Measurements from ENCODE around the gene ULK1. TPM values are rescaled to one million over a fixed set of nuclear protein-coding genes. Genes with fewer than 3 reads are reported as not detected.

Gene ULK1
- total and polyA plus RNA-seq, 8 donors, result 23.3 to 106 (median 54.2) TPM

DNA sequence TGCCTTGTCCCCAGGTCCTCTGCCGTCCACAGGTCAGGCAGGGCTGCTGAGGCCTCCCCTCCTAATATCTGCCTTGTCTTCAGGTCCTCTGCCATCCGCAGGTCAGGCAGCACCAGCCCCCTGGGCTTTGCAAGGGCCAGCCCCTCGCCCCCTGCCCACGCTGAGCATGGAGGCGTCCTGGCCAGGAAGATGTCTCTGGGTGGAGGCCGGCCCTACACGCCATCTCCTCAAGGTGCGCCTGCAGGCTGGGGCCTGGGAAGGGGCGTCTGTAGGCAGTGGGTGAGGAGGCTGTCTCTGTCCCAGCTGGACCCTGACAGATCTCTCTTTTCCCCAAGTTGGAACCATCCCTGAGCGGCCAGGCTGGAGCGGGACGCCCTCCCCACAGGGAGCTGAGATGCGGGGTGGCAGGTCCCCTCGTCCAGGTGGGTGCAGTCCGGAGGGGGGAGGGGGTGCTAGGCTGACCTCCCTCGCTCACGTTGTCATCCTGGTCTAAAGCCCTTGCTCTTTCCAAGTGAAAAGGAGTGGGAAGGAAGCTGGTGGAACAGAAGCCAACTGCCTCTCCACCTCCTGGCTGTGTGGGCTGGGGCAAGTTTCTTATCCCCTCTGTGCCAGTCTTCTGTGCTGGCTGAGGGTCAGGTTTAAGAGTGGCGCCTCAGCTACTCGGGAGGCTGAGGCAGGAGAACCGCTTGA lies 20.7 kb downstream of the ULK1 start:
- peak in 1 of 6 donors; percentile 71 for DNase-seq
- FAIRE-seq, result no peak
- Histone ChIP-seq H3K27ac (no peak overlapping the region), H3K9me3 (no peaks in the 10 kb centered on the region), H3K4me3 (no peak overlapping the region), H3K4me1 (peaks cover 0 to 6% (median 0%) of the 10 kb centered on the region in 3 donors), H3K27me3 (no peaks in the 10 kb centered on the region), H3K36me3 (peaks cover 0 to 86% (median 67%) of the 10 kb centered on the region in 3 donors)
- 93 to 96% methylated on average over 20 of the region's 20 CpGs for WGBS, 2 donors
- no peak for ATAC-seq
- intact Hi-C loops (cut with DNase I), result no loop called here
- TF ChIP-seq CTCF (IDR thresholded peaks at IDR 0.05), result no peak

DNA sequence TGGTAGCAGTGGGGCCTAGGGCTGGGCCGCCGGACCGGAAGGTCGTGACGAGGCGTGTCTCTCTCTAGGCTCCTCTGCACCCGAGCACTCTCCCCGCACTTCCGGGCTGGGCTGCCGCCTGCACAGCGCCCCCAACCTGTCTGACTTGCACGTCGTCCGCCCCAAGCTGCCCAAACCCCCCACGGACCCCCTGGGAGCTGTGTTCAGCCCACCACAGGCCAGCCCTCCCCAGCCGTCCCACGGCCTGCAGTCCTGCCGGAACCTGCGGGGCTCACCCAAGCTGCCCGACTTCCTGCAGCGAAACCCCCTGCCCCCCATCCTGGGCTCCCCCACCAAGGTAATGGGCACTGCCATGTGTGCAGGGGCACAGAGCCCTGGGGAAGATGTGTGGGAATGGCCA lies 21.4 kb downstream of the ULK1 start:
- H3K36me3 ChIP-seq, result peaks cover 0 to 86% (median 65%) of the 10 kb centered on the region in 3 donors
- no peak for FAIRE-seq

GRCh38 chr12:131916306-131917138 lies 22.1 kb downstream of the ULK1 start:
- Histone ChIP-seq H3K27me3 (no peaks in the 10 kb centered on the region), H3K4me3 (no peak overlapping the region), H3K27ac (no peak overlapping the region), H3K9me3 (no peaks in the 10 kb centered on the region), H3K36me3 (peaks cover 0 to 86% (median 65%) of the 10 kb centered on the region in 3 donors), H3K4me1 (peaks cover 0 to 6% (median 0%) of the 10 kb centered on the region in 3 donors)
- DNase-seq (peak in 2 of 6 donors; percentile 57 to 85), FAIRE-seq (no peak), ATAC-seq (no peak)
- intact Hi-C loops (cut with DNase I), result no loop called here
- no peak for TF ChIP-seq CTCF (IDR thresholded peaks at IDR 0.05)
- 88 to 91% methylated on average over 36 of the region's 36 CpGs for WGBS, 2 donors

More for the DNA sequence above, 21.4 kb downstream of the ULK1 start:
- 93 to 94% methylated on average over 21 of the region's 21 CpGs for WGBS, 2 donors
- Histone ChIP-seq H3K4me3 (no peak overlapping the region), H3K4me1 (peaks cover 0 to 6% (median 0%) of the 10 kb centered on the region in 3 donors), H3K27me3 (no peaks in the 10 kb centered on the region), H3K27ac (no peak overlapping the region), H3K9me3 (no peaks in the 10 kb centered on the region)
- DNase-seq (peak in 1 of 6 donors; percentile 79), ATAC-seq (no peak)
- intact Hi-C loops (cut with DNase I), result no loop called here
- TF ChIP-seq CTCF (IDR thresholded peaks at IDR 0.05), result no peak

- no peak for FAIRE-seq
- no peak for TF ChIP-seq CTCF (IDR thresholded peaks at IDR 0.05)
- Histone ChIP-seq H3K4me1 (peaks cover 0 to 2% (median 0%) of the 10 kb centered on the region in 3 donors), H3K27ac (no peak overlapping the region), H3K4me3 (no peak overlapping the region), H3K27me3 (no peaks in the 10 kb centered on the region), H3K9me3 (no peaks in the 10 kb centered on the region), H3K36me3 (peaks cover 0 to 83% (median 61%) of the 10 kb centered on the region in 3 donors)
- WGBS, 2 donors, result 81 to 85% methylated on average over 27 to 31 of the region's 31 CpGs
- DNase-seq, result peak in 2 of 6 donors; percentile 45 to 74
- no peak for ATAC-seq
- intact Hi-C loops (cut with DNase I), result no loop called here
Measured at GRCh38 chr12:131917139-131917710, 22.8 kb downstream of the ULK1 start.

All from pancreas (tissue), 10 donors.